Spleen (tissue), 11 donors: ENCODE measurements around the gene ARHGEF12. TPM values are rescaled to one million over a fixed set of nuclear protein-coding genes. Genes with fewer than 3 reads are reported as not detected.
A peak's percentile ranks its signal among the peaks of the same experiment; 100 is the strongest.

Experiments
- DNase-seq: peaks from one replicate; pipeline ENCODE4 v3.0.0-alpha.2; 2020
- H3K27ac ChIP-seq, 8 donors: fragments of 200-600 bp; sonication (generic) in 7 of 8; 1 replicate in 4 of 8; 2 replicates in 4 of 8; pipeline versions ENCODE4 v1.5.0 to v1.8.0; 2016 to 2021; ENCODE audit warnings: inconsistent platforms in 4 of 8, mild to moderate bottlenecking in 4 of 8, moderate library complexity in 1 of 8
- H3K27me3 ChIP-seq, 7 donors: fragments of 200-600 bp; sonication (generic) in 6 of 7; replicated peaks in 1 of 7; 1 replicate in 4 of 7; 2 replicates in 3 of 7; pipeline versions ENCODE4 v1.5.0 to v1.8.0; 2016 to 2021; ENCODE audit warnings: inconsistent platforms in 3 of 7, mild to moderate bottlenecking in 1 of 7
- H3K36me3 ChIP-seq, 6 donors: fragments of 200-600 bp; sonication (generic) in 5 of 6; 1 replicate in 4 of 6; 2 replicates in 2 of 6; pipeline versions ENCODE4 v1.5.0 to v1.8.0; 2016 to 2021; ENCODE audit warnings: inconsistent platforms in 2 of 6
- H3K4me1 ChIP-seq, 6 donors: fragments of 200-600 bp; sonication (generic) in 5 of 6; 1 replicate in 3 of 6; 2 replicates in 3 of 6; pipeline versions ENCODE4 v1.5.0 to v1.8.0; 2016 to 2021; ENCODE audit warnings: inconsistent platforms in 3 of 6
- H3K4me3 ChIP-seq, 8 donors: fragments of 200-600 bp; sonication (generic) in 7 of 8; 1 replicate in 4 of 8; 2 replicates in 4 of 8; pipeline versions ENCODE4 v1.5.0 to v1.8.0; 2016 to 2021; ENCODE audit warnings: inconsistent platforms in 4 of 8, mild to moderate bottlenecking in 4 of 8, moderate library complexity in 2 of 8
- H3K9me3 ChIP-seq, 8 donors: fragments of 200-600 bp; sonication (generic) in 7 of 8; 1 replicate in 4 of 8; 2 replicates in 4 of 8; pipeline versions ENCODE4 v1.5.0 to v1.8.0; 2016 to 2021; ENCODE audit warnings: inconsistent platforms in 4 of 8
- CTCF ChIP-seq, 11 experiments: fragments of 200-600 bp in 7 of 11; fragments of 450-650 bp in 4 of 11; sonication (generic) in 4 of 11; IDR thresholded peaks in 8 of 11; conservative IDR thresholded peaks in 3 of 11; 1 replicate in 7 of 11; 2 replicates in 4 of 11; pipeline versions ENCODE4 v1.4.0 to v1.8.0; 2016 to 2021; ENCODE audit warnings: antibody characterized with exemption in 11 of 11, inconsistent platforms in 4 of 11, mild to moderate bottlenecking in 1 of 11
- POLR2A ChIP-seq, 3 donors: fragments of 450-650 bp; IDR thresholded peaks; one replicate each; pipeline ENCODE4 v1.5.1; 2017; ENCODE audit warnings: antibody characterized with exemption in 3 of 3, mild to moderate bottlenecking in 1 of 3
- POLR2AphosphoS5 ChIP-seq, 3 donors: sonication (generic); formaldehyde crosslinking; IDR thresholded peaks; one replicate each; pipeline ENCODE4 v1.5.1; 2017; ENCODE audit warnings: antibody characterized with exemption in 3 of 3
- WGBS, 5 donors: extraction: QIAGEN DNeasy Blood & Tissue Kit in 3 of 5; methylation state at CpG; one replicate each; pipeline versions ENCODE4 v1.1.5 to v1.1.7; 2013 to 2018; 5-methylcytosine and 5-hydroxymethylcytosine counted together
- intact Hi-C: fragments of 100-400 bp; cut with DNase I; formaldehyde crosslinking; loops from one replicate; pipeline ENCODE4 v1.15.0; 2023; ENCODE audit warnings: low total_unique reads
- polyA plus RNA-seq, 3 donors: library from polyadenylated mRNA; stranded (reverse); fragments of 200-250 nt; gene quantifications; one replicate each; pipeline ENCODE4 v1.2.1, GENCODE V29; 2013
- total RNA-seq, 7 donors: library from RNA; depleted of rRNA in 3 of 7; stranded (reverse); fragments of >200 nt in 3 of 7; fragmentation: NEBNext Ultra II Directional in 4 of 7; extraction: Animal tissue kit (Norgen Biotek cat#: 25700) in 4 of 7; gene quantifications; one replicate each; pipeline versions ENCODE4 v1.1.0 to v1.2.1, GENCODE V29; 2016 to 2021
- donor health status: healthy with polysubstance abuse.
- donor health status: DM: no; HTN: no; CAD: no; lungs with moderate emphysema.
- donor health status: DM: no; HTN: no; CAD: no.
- donor health status: Bipolar disorder and iron deficiency.
- donor health status: healthy.
- donor health status: DM: no; HTN: no; CAD: no.
- donor health status: DM: yes; HTN: yes; CAD: no.

ARHGEF12 gene
- total and polyA plus RNA-seq, 10 donors, result 5.6 to 122 (median 88.6) TPM

DNA sequence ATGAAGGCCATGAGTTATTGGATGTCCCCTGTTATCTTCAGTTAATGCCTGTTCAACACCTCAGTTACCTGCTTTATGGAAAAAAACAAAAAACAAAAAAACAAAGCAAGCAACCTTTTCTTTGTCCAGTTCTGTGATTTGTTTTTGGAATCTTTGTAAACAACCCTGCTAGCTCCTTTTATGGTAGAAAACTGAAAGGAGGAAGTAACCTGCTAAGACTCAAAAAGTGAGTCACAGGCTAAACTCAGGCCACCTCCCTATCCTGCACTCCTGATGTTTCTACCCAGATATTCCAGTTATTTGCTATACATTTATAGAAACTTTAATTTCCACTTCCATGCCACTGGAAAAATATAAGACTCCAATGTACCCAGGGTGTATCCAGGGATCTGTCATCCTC is 31.7 kb upstream of the ARHGEF12 start:
- no peak overlapping the region for H3K27ac ChIP-seq
- intact Hi-C loops, result loop anchor here (5.0 kb wide), 2 partner anchors 72 to 132 kb away; no protein-coding TSS in a partner anchor
- H3K36me3 ChIP-seq, result no peaks in the 10 kb centered on the region
- H3K9me3 ChIP-seq, result no peaks in the 10 kb centered on the region
- no peak for TF ChIP-seq CTCF (IDR thresholded peaks at IDR 0.05 in 8 of 11, conservative IDR thresholded peaks at IDR 0.05 in 3 of 11)
- no peak for TF ChIP-seq POLR2AphosphoS5 (IDR thresholded peaks at IDR 0.05)
- no peak for TF ChIP-seq POLR2A (IDR thresholded peaks at IDR 0.05)
- peaks cover 0 to 3% (median 0%) of the 10 kb centered on the region in 6 donors for H3K4me1 ChIP-seq
- DNase-seq, result no peak
- peaks cover 0 to 38% (median 0%) of the 10 kb centered on the region in 7 donors for H3K27me3 ChIP-seq
- no peak overlapping the region for H3K4me3 ChIP-seq

DNA sequence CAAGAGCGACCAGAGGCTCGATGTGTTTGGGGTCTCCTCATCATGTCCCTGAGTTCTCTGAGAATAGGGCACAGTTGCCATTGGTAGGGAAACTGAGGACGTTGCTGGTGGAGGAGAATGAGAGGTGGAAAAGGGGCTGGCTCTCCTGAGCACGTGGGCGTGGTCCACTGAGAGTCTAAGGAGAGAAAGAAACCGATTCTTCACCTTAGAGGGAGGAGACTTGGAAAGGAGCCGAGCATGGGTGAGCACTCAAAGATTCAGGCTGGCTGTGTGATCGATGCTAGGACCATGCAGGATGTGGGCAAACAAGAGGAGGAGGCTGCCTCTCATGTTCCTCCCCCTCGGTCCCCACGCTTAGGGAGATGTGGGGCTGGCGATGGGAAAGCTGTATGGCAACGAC is 30.9 kb upstream of the ARHGEF12 start:
- Histone ChIP-seq H3K9me3 (no peaks in the 10 kb centered on the region), H3K27ac (no peak overlapping the region), H3K36me3 (no peaks in the 10 kb centered on the region), H3K4me3 (no peak overlapping the region), H3K4me1 (no peaks in the 10 kb centered on the region), H3K27me3 (peaks cover 0 to 31% (median 0%) of the 10 kb centered on the region in 7 donors)
- no peak for TF ChIP-seq POLR2AphosphoS5 (IDR thresholded peaks at IDR 0.05)
- no peak for TF ChIP-seq CTCF (IDR thresholded peaks at IDR 0.05 in 8 of 11, conservative IDR thresholded peaks at IDR 0.05 in 3 of 11)
- no peak for TF ChIP-seq POLR2A (IDR thresholded peaks at IDR 0.05)
- 70 to 81% (median 79%) methylated on average over 12 of the region's 12 CpGs for WGBS, 5 donors
- intact Hi-C loops, result no loop called here
- no peak for DNase-seq

GRCh38 chr11:120306519-120307242 is 29.5 kb upstream of the ARHGEF12 start:
- H3K27me3 ChIP-seq, result peaks cover 0 to 33% (median 0%) of the 10 kb centered on the region in 7 donors
- TF ChIP-seq CTCF (IDR thresholded peaks at IDR 0.05 in 8 of 11, conservative IDR thresholded peaks at IDR 0.05 in 3 of 11) (peak in 1 of 11 experiments; percentile 5), POLR2AphosphoS5 (IDR thresholded peaks at IDR 0.05) (no peak), POLR2A (IDR thresholded peaks at IDR 0.05) (no peak)
- H3K4me3 ChIP-seq, result no peak overlapping the region
- H3K36me3 ChIP-seq, result no peaks in the 10 kb centered on the region
- H3K27ac ChIP-seq, result no peak overlapping the region
- no peaks in the 10 kb centered on the region for H3K4me1 ChIP-seq
- no peaks in the 10 kb centered on the region for H3K9me3 ChIP-seq
- 64 to 76% (median 71%) methylated on average over 8 to 11 of the region's 11 CpGs for WGBS, 5 donors
- DNase-seq, result no peak
- intact Hi-C loops, result no loop called here

DNA sequence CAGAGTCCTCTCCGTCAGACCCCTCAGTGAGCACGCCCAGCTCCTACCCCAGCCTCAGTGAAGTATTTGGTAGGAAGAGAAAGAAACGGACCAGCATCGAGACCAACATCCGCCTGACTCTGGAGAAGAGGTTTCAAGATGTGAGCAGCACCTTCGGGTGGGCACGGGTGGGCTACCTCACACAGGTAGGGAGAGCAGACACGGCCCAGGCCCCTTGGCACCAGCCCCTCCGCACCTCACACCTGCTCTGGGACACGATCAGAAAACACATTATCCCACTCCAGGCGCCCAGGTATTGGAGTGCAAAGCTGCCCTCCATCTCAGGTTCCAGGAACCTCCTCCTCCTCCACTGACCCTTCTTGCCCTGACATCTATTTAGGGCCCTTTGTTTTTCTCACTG is 28.7 kb upstream of the ARHGEF12 start:
- Histone ChIP-seq H3K27ac (no peak overlapping the region), H3K4me1 (no peaks in the 10 kb centered on the region), H3K4me3 (no peak overlapping the region), H3K9me3 (no peaks in the 10 kb centered on the region), H3K36me3 (no peaks in the 10 kb centered on the region), H3K27me3 (peaks cover 0 to 41% (median 0%) of the 10 kb centered on the region in 7 donors)
- 87 to 97% (median 93%) methylated on average over 10 to 11 of the region's 11 CpGs for WGBS, 5 donors
- DNase-seq, result no peak
- TF ChIP-seq POLR2AphosphoS5 (IDR thresholded peaks at IDR 0.05) (no peak), CTCF (IDR thresholded peaks at IDR 0.05 in 8 of 11, conservative IDR thresholded peaks at IDR 0.05 in 3 of 11) (no peak), POLR2A (IDR thresholded peaks at IDR 0.05) (no peak)
- intact Hi-C loops, result no loop called here
